Medulla oblongata (tissue), 1 donor: ENCODE results near the gene LPAR2.
"Not testable (repeated sequence)": the region's sequence is repeated elsewhere in the genome, so short reads cannot be mapped to it uniquely, and the experiment has no call there.

ENCODE experiments used
- DNase-seq: peaks from one replicate; pipeline ENCODE4 v3.0.0-alpha.2; 2015; ENCODE audit errors: extremely low spot score

LPAR2 gene

DNA sequence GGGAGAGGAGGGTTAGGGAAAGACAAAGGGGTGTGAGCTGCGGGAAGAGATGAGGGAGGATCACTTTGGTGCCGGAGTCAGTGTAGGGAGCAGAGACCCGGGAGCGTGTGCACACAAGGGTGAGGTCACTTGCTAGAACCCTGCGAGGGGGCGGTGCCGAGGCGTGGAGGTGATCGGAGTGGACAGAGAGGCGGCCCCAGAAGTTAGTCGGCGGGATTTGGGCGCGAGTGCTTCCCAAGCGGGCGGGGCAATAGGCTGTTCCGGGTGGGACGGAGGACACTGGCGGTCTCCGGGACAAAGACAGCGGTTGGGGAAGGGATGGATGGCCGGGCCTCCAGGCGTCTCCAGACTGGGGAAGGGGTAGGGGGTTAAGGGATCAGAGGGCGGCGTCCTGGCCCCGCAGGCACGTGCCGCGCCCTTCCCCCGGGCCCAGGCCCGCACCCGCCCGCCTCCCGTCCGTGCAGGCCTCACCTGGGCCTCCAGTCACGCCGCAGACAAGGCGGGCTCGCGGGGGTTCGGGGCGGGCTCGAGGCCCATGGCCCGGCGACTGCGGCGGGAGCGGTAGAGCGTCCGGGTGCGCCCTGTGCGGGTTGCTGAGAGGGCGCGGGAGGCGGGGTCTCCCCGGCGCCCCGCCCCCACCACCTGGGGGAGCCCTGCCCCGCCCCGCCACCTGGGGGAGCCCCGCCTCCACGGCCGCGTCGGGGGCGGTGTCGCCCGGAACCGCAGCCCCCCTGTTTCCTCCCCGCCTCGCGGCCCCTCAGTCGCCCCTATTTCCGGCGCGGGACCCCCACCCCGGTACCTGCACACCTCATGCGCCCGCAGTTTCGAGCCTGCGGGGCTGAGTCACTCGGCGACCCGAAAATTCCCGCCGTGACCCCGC lies at the start of gene LPAR2:
Gene LPAR2, minus strand, starts transcription at position 600 of the 880 bp plus-strand sequence. CDS start 945 bp downstream, outside the sequence.
- no peak for DNase-seq

DNA sequence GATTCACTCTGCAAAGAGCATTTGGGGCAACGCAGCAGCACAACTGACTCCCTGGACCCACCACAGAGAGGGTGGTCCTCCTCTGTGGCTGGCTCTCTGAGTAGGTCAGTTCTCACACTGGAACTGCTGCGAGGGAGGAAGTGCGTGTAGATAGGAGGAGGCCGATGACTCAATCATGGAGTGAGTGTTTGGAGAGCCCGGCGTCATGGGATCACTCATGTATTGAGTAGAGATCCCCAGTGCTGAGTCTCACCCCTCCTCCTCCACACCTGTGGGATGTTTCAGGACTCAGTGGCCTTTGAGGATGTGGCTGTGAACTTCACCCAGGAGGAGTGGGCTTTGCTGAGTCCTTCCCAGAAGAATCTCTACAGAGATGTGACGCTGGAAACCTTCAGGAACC lies 49.6 kb upstream of the LPAR2 start:
- DNase-seq: no peak

DNA sequence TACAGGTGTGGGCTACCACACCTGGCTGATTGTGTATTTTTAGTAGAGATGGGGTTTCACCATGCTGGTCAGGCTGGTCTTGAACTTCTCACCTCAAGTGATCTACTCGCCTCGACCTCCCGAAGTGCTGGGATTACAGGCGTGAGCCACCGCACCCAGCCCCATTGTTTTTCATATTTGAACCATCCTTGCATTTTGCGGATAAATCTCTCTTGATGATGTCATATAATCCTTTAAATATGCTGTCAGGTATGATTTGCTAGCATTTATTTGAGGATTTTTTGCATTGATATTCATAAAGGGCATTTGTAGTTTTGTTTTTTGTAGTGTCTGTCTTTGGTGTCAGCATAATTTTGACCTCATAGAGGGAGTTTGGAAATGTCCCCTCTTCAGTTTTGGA lies 46.3 kb upstream of the LPAR2 start:
- DNase-seq: no peak

DNA sequence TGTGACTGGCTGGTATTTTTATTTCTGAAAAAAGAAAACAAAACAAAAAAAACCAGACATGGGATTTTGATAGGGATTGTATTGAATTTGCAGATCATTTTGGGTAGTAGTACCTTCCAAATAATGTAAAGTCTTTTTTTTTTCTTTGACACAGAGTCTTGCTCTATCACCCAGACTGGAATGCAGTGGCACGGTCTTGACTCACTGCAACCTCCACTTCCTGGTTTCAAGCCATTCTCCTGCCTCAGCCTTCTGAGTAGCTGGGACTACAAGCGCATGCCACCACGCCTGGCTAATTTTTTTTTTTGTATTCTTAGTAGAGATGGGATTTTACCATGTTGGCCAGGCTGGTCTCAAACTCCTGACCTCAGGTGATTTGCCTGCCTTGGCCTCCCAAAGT lies 44.8 kb upstream of the LPAR2 start:
- no peak for DNase-seq

DNA sequence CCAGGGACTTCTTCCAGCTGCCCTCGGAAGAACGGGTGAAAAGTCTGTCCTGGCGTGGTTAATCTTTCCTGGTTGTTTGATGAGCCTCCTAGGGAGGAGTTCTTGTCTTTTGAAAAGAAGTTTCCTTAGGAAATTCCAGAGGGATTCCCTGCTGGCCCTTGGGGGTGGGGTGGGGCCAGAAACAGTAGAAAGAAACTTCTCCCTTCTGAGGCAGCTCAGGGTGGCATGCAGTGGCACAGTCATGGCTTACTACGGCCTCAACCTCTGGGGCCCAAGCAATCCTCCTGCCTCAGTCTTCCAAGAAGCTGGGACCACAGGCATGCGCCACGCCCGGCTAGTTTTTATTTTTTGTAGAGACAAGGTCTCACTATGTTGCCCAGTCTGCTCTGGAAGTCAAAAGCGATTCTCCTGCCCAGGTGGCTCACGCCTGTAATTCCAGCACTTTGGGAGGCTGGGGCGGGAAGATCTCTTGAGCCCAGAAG lies 42.1 kb upstream of the LPAR2 start:
- no peak for DNase-seq

DNA sequence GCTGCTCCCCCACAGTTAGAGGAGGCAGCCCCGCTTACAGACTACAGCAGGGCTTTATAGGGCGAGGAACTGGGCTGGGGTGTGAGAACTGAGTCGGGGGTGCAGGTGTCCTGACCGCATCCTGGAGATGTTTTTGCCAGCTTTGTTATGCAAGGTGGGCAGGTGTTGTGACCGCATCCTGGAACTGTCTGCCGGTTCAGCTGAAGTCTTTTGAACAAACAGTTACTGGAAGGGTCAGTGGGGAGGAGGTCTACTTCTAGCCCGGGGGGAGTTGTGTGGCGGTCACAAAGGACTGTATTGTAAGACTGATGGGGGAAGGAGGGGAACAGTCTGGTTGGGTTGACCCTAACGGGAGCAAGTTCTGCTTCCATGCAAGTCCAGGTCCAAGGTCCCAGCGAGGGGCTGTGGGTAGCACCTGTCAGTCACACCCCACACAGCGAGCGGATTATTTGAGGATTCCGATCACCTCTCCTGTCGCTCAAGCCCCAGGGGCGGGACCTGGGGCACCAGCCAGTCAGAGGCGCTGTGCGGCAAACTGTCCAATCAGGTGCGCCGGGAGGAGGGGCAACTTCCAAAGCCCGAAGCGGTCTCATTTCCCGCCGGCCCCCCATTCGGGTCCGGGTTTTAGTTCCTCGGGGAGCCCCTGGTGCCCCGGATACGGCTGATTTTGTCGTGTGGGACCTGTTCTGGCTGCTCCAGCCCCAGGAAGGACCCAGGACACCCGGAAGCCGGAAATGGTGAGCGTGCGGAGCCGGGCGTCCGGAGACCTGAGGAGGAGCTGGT lies 40.4 kb upstream of the LPAR2 start, which contains the start of gene ZNF101:
Gene ZNF101, plus strand, starts transcription at position 610 of the 783 bp plus-strand sequence. Its CDS starts 125 bp downstream, at position 735.
- peak; percentile 98 for DNase-seq

DNA sequence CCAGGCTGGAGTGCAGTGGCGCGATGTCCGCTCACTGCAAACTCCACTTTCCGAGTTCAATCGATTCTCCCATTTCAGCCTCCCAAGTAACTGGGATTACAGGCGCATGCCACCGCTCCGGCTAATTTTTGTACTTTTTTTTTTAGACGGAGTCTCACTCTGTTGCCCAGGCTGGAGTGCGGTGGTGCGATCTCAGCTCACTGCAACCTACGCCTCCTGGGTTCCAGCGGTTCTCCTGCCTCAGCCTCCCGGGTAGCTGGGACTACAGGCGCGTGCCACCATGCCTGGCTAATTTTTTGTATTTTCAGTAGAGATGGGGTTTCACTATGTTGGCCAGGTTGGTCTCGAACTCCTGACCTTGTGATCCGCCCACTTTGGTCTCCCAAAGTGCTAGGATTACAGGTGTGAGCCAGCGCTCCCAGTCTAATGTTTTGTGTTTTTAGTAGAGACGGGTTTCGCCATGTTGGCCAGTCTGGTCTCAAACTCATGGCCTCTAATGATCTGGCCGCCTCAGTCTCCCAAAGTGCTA lies 37.5 kb upstream of the LPAR2 start:
- DNase-seq: not testable (repeated sequence)

DNA sequence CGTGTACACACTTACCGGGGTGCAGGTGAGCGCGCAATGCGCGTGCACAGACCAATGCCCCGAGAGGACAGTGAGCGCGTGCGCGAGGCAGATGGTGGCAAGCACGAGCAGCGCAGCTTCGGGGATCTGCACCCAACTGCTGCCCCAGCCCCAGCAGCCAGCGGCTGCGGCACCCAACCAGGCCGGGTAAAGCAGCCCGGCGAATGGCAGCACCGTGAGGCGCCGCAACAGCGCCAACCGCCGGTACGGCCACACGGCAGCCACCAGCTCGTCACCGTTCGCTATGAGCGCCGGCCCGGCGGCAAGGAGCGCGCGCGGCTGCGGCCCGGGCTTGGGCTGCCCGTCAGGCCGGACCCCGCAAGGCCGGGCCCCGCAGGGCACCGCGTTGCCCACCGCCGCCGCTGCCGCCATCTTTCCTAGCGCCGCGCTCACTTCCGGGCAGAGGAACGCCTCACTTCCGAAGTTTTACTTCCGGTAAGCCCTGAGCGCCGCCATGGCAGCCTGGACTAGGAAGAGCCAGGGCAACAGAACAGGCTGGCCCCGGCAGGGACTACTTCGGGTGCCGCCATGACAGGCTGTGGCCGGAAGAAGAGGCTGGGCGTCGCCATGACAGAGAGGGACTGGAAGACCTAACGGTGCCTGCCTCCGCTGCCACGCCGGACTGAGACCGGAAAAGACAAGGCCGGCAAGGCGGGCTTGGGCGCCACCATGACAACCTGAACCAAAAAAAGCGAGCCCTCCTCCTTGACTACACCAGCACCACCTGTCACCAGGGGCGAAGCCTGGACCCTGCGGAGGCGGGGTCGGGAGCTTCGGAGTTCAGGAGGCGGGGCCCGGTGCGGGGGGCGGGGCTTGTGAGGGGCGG lies 35.5 kb upstream of the LPAR2 start, which contains the start of gene ATP13A1:
Gene ATP13A1, minus strand, starts transcription at position 421 of the 865 bp plus-strand sequence. Its CDS starts 10 bp downstream, at position 411.
- peak; percentile 98 for DNase-seq

DNA sequence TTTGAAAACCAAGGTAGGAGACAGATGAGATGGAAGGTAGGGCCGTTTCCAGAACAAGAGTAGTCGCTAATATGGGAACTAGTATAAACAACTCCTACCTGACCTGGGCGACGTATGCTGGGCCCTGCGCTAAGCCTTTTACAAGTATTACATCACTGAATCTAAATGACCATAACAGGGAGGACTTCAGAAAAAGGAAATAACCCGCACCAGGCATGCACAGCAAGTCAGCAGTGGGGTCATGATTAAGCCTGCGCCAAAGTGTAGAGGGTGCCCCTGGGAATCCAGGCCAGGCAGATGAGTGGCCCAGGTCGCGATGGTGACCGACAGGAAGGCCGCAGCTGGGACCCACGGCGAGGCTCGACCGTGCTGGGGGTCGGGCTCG lies 34.8 kb upstream of the LPAR2 start:
- DNase-seq: no peak

DNA sequence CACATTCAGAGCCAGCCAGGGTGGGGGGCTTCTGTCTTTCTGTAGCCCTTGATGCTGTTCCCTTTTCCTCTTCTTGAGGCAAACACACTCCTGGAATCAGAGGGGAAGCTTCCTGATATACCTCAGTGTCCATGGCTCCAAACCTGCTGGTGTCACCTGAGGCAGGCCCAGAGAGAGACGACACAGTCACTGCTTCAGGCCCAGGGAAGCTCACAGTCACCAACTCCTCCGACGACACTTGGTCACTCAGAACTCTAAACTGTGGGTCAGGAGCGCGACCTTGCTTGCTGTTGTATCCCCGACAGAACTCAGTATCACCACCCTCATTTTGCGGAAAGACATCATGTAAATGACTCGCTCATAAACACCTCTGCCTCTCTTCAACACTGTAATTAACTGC lies 34.3 kb upstream of the LPAR2 start:
- no peak for DNase-seq

DNA sequence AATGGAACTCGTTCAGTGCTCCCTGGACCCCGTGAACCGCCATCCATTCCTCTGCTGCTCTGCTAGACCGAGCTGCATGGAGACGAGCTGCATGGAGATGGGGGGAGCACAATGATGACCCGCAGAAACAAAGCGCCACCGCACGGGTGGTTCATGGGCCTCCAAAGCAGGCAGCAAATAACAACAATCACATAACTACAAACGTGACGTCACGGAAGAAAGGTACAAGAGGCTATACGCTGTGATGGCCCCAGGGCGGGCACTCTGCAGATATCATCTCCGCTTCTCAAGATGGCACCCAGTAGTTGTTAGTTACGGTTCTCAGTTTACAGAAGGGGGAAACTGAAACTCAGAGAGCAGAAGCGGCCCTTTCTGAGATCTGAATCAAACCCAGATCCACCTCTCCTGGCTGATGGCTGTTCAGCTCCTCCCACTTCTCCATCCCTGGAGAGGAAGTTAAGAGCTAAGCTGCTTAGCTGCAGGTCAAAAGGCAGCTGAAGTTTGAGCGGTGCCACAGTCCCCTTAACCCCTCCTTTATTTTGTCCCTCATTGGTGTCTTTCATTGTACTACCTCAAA lies 33.7 kb upstream of the LPAR2 start:
- peak; percentile 66 for DNase-seq

DNA sequence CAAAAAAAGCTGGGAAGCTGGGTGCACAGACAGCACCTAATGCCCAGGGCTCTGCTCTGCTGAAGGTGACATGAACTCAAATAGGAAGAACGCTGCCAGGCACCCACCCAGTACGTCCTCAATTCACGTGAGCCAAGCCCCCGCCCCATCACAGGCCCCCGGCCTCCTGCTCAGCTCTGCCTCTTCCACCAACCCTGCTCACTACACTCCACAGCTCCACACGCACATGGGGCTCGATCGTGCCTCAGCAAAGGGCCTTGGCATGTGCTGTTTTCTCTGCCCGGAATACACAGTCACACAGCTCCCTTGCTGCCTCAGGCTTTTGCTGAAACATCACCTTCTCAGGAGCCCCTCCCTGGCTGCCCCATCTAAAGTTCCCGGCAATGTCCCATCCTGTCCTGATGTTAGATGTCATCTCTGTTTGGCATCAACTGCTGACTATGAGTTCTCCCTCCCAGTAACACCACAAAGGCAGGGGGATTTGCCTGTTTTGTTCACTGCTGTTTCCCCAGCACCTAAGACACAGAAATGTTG lies 33.2 kb upstream of the LPAR2 start:
- no peak for DNase-seq

DNA sequence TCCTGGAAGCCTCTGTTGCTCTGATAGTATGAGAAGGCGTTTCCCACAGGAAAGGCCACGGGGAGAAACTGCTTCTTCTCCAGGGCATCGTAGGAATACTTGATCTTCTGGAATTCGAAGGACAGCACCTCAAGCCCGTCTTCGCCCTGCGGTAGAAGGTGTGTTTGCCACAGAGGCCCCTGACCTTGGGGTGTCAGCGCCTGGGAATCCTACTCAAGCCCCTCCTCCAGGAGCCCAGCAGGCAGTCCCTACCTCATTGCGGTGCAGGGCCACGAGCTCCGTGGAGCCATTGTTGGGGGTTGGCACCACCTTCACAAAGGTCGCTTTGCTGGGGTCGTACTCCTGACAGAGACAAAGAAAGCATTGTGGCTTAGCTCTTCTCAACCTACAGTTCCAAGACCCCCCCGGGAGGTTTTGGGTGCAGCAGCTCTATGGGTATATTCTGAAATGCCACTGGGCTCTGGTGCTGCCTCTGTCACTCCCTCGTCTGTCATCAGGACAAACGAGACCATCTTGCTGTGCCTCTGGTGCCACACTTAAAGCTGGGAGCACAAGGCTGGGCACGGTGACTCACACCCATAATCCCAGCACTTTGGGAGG lies 31.7 kb upstream of the LPAR2 start:
- no peak for DNase-seq

DNA sequence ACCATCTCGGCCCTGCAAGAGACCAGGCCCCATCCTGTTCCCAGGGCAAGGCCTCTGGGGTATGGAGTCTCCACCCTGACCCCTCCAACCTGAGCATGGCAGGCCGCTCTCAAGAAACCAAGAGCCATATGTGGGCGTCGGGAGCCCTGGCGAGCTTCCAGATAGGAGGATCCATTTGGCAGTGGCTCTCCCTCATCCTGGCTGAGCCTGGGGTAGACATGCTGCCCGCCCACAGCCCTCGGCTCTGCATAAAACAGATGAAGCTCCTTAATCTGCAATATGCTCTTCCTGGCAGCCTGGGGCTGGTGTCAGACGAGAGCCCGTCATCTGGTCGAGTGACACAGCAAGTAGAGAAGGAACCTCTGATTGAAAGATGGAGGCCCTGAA lies 29.4 kb upstream of the LPAR2 start:
- no peak for DNase-seq

DNA sequence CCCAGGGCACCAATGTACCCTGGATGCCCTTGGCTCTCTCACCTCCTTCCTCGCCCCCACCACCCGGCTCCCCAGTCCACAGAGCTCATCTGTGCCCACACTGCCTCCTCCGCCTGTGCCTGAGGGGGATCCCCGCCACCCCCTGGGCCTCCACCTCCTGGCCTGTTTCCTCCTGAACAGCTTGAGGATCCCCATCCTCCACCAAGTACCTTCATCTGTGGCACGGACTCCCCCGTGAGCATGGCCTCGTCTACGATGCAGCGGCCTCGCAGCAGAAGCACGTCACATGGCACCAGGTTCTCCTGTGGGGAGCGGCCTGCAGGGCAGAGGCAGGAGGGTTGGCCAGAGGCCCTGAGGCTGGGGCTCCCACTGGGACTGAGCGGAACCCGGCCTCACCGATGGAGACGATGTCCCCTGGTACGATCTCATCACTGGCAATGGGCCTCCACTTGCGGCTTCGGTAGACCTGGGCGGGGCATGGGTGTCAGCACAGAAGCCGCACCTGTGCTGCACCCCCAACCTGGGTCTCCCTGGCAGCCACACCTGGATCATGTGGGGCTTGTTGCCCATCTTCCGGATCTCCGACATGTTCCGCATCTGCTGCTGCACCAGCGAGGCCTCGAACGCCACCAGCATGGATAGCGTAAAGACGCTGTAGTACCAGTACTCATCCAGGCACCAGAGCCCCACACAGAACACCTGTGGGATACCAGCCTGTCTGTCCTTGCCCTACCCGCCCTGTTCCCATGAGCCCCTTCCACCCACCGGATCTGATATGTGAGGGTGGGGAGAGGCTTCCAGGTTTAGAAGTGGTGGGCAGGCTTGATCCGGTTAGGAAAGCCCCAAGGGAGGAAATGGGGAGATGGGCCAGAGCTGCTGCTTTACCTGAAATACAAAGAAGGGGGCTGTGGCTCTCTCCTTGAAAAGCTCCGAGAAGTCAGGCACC lies 28.7 kb upstream of the LPAR2 start:
- no peak for DNase-seq

DNA sequence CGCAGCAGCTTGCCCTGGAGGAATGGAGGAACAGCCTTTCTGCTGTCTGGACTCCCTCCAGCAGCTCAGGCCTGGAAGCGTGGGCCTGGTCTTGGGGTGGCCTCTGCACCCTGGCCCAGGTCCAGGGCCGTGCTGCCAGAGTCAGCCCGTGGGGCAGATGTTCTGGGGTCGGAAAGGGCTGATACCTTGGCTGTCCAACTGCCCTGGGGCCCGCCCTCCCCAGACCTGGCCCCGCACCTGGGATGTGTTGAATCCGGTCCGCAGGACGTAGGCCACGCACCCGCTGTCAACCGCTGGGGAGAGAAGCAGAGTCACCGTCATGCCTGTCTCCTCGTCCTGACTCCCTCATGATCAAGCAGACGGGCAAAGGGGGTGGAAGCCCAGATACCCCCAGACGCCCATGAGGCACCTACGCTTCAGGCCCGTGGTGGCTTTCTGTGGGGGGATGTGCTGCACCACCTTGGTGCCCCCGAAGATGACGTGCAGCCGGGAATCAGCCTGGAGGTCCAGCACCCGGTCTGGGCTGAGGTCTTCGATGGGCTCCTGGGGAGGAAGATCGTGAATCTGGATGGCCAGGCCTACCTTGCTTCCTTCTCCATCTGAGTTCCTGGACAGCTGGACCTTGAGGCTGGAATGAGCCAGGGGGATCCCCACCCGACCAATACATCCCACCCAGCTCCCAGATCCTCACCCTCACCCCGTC lies 27.8 kb upstream of the LPAR2 start:
- no peak for DNase-seq

DNA sequence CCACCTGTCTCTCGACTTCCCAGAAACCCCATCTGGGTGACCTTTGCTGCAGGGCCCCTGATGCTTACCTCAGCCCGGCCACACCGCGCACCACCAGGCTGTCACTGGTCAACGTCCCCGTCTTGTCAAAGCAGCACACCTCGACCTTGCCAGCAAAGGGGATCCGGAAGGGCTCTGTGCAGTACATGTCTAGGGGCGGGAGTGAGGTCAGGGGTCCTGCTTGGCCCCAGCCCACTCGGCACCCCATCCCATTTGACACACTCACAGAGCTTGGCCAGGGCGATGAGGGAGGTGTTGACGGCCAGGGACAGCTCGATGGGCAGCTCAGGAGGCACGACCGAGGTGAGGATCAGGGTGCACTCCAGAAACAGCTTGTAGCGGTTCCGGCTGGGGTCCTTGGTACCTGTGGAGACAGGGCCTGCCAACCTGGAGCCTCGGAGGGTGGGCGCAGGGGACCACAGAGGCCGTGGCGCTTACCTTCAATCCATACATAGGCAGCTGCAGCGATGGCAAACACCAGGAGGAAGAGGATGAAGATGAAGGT lies 27.1 kb upstream of the LPAR2 start:
- DNase-seq: no peak

DNA sequence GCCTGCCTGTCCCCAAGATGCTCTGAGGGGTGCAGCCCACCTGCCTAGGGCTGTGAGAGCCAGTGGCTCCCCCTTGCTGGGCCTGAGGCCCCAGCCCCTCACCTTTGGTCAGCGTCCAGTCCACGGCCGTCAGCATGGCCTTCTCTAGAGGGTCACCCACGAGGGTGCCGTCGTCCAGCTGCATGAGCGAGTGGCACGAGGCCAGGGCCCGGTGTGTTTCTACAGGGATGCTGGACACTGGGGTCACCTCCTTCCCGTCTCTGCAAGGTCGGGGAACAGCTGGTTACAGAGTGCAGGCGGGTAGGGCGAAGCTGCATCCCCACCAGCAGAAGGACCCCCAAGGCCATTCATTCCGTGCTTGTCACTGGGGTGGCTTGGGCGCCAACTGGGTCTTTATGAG lies 26.4 kb upstream of the LPAR2 start:
- no peak for DNase-seq
